Caco-2 (cell line): ENCODE results near the gene CYBB. TPM values are rescaled to one million over a fixed set of nuclear protein-coding genes. Genes with fewer than 3 reads are reported as not detected.

Experiments
- BruUV-seq: library from RNA; stranded (reverse); fragments of 400-500 nt; replicated peaks from 2 replicates; lab custom pipeline; 2021; lab: Mats Ljungman, UMichigan
- CTCF ChIA-PET: fragments of 300-600 bp; sonication (Branson Sonifier 250); formaldehyde crosslinking; loops from one replicate; lab custom pipeline; 2022; ENCODE audit warnings: antibody characterized with exemption; lab: Charles Lee
- POLR2A ChIA-PET: fragments of 300-600 bp; sonication (Branson Sonifier 250); formaldehyde crosslinking; loops from one replicate; lab custom pipeline; 2022; ENCODE audit warnings: antibody characterized with exemption; lab: Charles Lee
- DNase-seq, 2 experiments: peaks; one replicate each; pipeline versions ENCODE4 v3.0.0 to v3.0.0-alpha.2; 2020 to 2022
- H3K27me3 ChIP-seq: replicated peaks from 2 replicates; pipeline ENCODE4 v1.6.0; 2011; ENCODE audit warnings: low read length; ENCODE audit not compliant: control insufficient read depth, insufficient read depth
- H3K36me3 ChIP-seq: 2 replicates; pipeline ENCODE4 v1.5.1; 2011; ENCODE audit warnings: low read length; ENCODE audit not compliant: control insufficient read depth, insufficient read depth
- H3K4me1 ChIP-seq: fragments of 250-450 bp; sonication (Bioruptor Pico); 2 replicates; pipeline ENCODE4 v1.5.1; 2020; ENCODE audit warnings: mild to moderate bottlenecking
- H3K4me3 ChIP-seq: 2 replicates; pipeline ENCODE4 v1.5.1; 2011; ENCODE audit warnings: low read depth, mild to moderate bottlenecking, control low read depth, low read length
- H3K9me3 ChIP-seq: fragments of 250-450 bp; sonication (Bioruptor Pico); 2 replicates; pipeline ENCODE4 v1.5.1; 2020; ENCODE audit warnings: mild to moderate bottlenecking, moderate library complexity
- H3K27ac Mint-ChIP-seq: one replicate; pipeline ENCODE4 v1.8.0; 2022; ENCODE audit warnings: mixed read lengths; ENCODE audit not compliant: unreplicated experiment
- H3K27me3 Mint-ChIP-seq: one replicate; pipeline ENCODE4 v1.8.0; 2022; ENCODE audit warnings: mixed read lengths; ENCODE audit not compliant: insufficient read depth, unreplicated experiment
- H3K36me3 Mint-ChIP-seq: one replicate; pipeline ENCODE4 v1.8.0; 2022; ENCODE audit warnings: mild to moderate bottlenecking, mixed read lengths; ENCODE audit not compliant: insufficient read depth, unreplicated experiment
- H3K4me1 Mint-ChIP-seq: one replicate; pipeline ENCODE4 v1.8.0; 2022; ENCODE audit warnings: low read depth, mixed read lengths; ENCODE audit not compliant: unreplicated experiment
- H3K4me3 Mint-ChIP-seq: one replicate; pipeline ENCODE4 v1.8.0; 2022; ENCODE audit warnings: mild to moderate bottlenecking, moderate library complexity, mixed read lengths; ENCODE audit not compliant: unreplicated experiment
- H3K9me3 Mint-ChIP-seq: one replicate; pipeline ENCODE4 v1.8.0; 2022; ENCODE audit warnings: mixed read lengths; ENCODE audit not compliant: unreplicated experiment
- intact Hi-C: fragments of 100-400 bp; cut with micrococcal nuclease; formaldehyde crosslinking; loops from one replicate; pipeline ENCODE4 v1.10.0; 2022; ENCODE audit not compliant: unreplicated experiment
- total RNA-seq: library from RNA; stranded (reverse); gene quantifications from 2 replicates; pipeline ENCODE4 v1.2.3, GENCODE V29; 2022
- TF ChIP-seq, protein P1 (sequence below), 2 experiments: fragments of 200-600 bp in 1 of 2; IDR thresholded peaks; 1 replicate in 1 of 2; 2 replicates in 1 of 2; pipeline versions ENCODE4 v1.5.1 to v1.8.0; 2011 to 2022; ENCODE audit warnings: antibody characterized with exemption in 1 of 2, control low read depth in 1 of 2, inconsistent platforms in 1 of 2, low read depth in 1 of 2, low read length in 1 of 2, mild to moderate bottlenecking in 1 of 2, moderate library complexity in 1 of 2; ENCODE audit not compliant: insufficient read depth in 1 of 2, severe bottlenecking in 1 of 2, unreplicated experiment in 1 of 2

The CYBB gene
- total RNA-seq, 1 experiment from 2014 or later = 0.43 TPM

GRCh38 chrX:37834937-37835336, 55.1 kb downstream of the CYBB start:
- BruUV-seq = no TSS peak
- CTCF ChIA-PET = no interaction called here
- Histone ChIP-seq H3K27me3 (no peaks in the 10 kb centered on the region), H3K4me3 (no peak overlapping the region), H3K36me3 (no peaks in the 10 kb centered on the region), H3K9me3 (no peaks in the 10 kb centered on the region), H3K4me1 (no peaks in the 10 kb centered on the region)
- intact Hi-C loops = no loop called here
- Mint-ChIP-seq H3K27me3 (no peaks in the 10 kb centered on the region), H3K9me3 (no peaks in the 10 kb centered on the region), H3K36me3 (no peaks in the 10 kb centered on the region), H3K4me3 (no peak overlapping the region), H3K27ac (no peak overlapping the region), H3K4me1 (no peaks in the 10 kb centered on the region)
- POLR2A ChIA-PET = no interaction called here
- DNase-seq = no peak
- TF ChIP-seq, protein P1, sequence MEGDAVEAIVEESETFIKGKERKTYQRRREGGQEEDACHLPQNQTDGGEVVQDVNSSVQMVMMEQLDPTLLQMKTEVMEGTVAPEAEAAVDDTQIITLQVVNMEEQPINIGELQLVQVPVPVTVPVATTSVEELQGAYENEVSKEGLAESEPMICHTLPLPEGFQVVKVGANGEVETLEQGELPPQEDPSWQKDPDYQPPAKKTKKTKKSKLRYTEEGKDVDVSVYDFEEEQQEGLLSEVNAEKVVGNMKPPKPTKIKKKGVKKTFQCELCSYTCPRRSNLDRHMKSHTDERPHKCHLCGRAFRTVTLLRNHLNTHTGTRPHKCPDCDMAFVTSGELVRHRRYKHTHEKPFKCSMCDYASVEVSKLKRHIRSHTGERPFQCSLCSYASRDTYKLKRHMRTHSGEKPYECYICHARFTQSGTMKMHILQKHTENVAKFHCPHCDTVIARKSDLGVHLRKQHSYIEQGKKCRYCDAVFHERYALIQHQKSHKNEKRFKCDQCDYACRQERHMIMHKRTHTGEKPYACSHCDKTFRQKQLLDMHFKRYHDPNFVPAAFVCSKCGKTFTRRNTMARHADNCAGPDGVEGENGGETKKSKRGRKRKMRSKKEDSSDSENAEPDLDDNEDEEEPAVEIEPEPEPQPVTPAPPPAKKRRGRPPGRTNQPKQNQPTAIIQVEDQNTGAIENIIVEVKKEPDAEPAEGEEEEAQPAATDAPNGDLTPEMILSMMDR (IDR thresholded peaks at IDR 0.05; ENCODE audit: insufficient read depth in 1 of 2, low read depth in 1 of 2, low read length in 1 of 2, severe bottlenecking in 1 of 2, unreplicated experiment in 1 of 2) = no peak

- Mint-ChIP-seq H3K4me3 (no peak overlapping the region), H3K36me3 (peaks cover 5% of the 10 kb centered on the region), H3K27me3 (no peaks in the 10 kb centered on the region), H3K27ac (no peak overlapping the region), H3K9me3 (no peaks in the 10 kb centered on the region), H3K4me1 (no peaks in the 10 kb centered on the region)
- ChIA-PET POLR2A (no interaction called here), CTCF (no interaction called here)
- Histone ChIP-seq H3K27me3 (no peaks in the 10 kb centered on the region), H3K36me3 (no peaks in the 10 kb centered on the region), H3K4me1 (no peaks in the 10 kb centered on the region), H3K9me3 (no peaks in the 10 kb centered on the region), H3K4me3 (no peak overlapping the region)
- TF ChIP-seq, protein P1 (IDR thresholded peaks at IDR 0.05; ENCODE audit: insufficient read depth in 1 of 2, low read depth in 1 of 2, low read length in 1 of 2, severe bottlenecking in 1 of 2, unreplicated experiment in 1 of 2) = no peak
- DNase-seq = no peak
- intact Hi-C loops = no loop called here
- no TSS peak for BruUV-seq
These were observed 61.1 kb downstream of the CYBB start for GRCh38 chrX:37840931-37841330.

- Mint-ChIP-seq H3K4me1 (no peaks in the 10 kb centered on the region), H3K27ac (no peak overlapping the region), H3K9me3 (no peaks in the 10 kb centered on the region), H3K4me3 (no peak overlapping the region), H3K36me3 (peaks cover 11% of the 10 kb centered on the region), H3K27me3 (no peaks in the 10 kb centered on the region)
- TF ChIP-seq, protein P1 (IDR thresholded peaks at IDR 0.05; ENCODE audit: insufficient read depth in 1 of 2, low read depth in 1 of 2, low read length in 1 of 2, severe bottlenecking in 1 of 2, unreplicated experiment in 1 of 2) = no peak
- no peaks in the 10 kb centered on the region for H3K9me3 ChIP-seq
- peaks cover 6% of the 10 kb centered on the region; the same call in 1 of the 2 replicates for H3K4me1 ChIP-seq
- no peaks in the 10 kb centered on the region for H3K36me3 ChIP-seq
- H3K4me3 ChIP-seq = no peak overlapping the region
- DNase-seq = no peak
- H3K27me3 ChIP-seq = no peaks in the 10 kb centered on the region
- POLR2A ChIA-PET = no interaction called here
- CTCF ChIA-PET = no interaction called here
- BruUV-seq = no TSS peak
- intact Hi-C loops = loop anchor here (5.0 kb wide), 1 partner anchor 63 kb away; no protein-coding TSS in a partner anchor
These were observed 64.8 kb downstream of the CYBB start for GRCh38 chrX:37844622-37845021.
